A549 (cell line): ENCODE measurements around the gene MRPS34. TPM values are rescaled to one million over a fixed set of nuclear protein-coding genes. Genes with fewer than 3 reads are reported as not detected.
A peak's percentile ranks its signal among the peaks of the same experiment; 100 is the strongest.

ENCODE experiments used
- ATAC-seq, 2 experiments: fragments of 200-7000 bp in 1 of 2; fragments of >200 bp in 1 of 2; cut with Nextera tagmentation in 1 of 2; cut with Tn5 transposase in 1 of 2; 3 replicates each; pipeline versions ENCODE4 v1.8.0 to v1.9.1; 2018 to 2020; ENCODE audit warnings: mild to moderate bottlenecking in 1 of 2, moderate library complexity in 1 of 2
- CTCF ChIA-PET: fragments of 300-600 bp; sonication (Branson Sonifier 250); formaldehyde crosslinking; extraction: SDS; loops from one replicate; lab custom pipeline; 2021; ENCODE audit warnings: antibody characterized with exemption, inconsistent platforms; lab: Yijun Ruan, JAX
- POLR2A ChIA-PET: fragments of 350-600 bp; formaldehyde crosslinking; extraction: SDS; loops from one replicate; lab custom pipeline; 2021; ENCODE audit warnings: antibody characterized with exemption, inconsistent platforms; lab: Yijun Ruan, JAX
- DNase-seq, 2 experiments: peaks; one replicate each; pipeline versions ENCODE4 v3.0.0 to v3.0.0-alpha.2; 2011 to 2016; ENCODE audit warnings: low read depth in 1 of 2, low spot score in 1 of 2
- FAIRE-seq: peaks from 2 replicates; lab custom pipeline; 2011; peaks lifted over from hg19 to GRCh38; lab: Jason Lieb, UNC
- H3K27ac ChIP-seq, 2 experiments: fragments of >200 bp; sonication (Bioruptor Twin); formaldehyde crosslinking; 3 replicates each; pipeline ENCODE4 v1.5.1; 2016 to 2017
- H3K4me1 ChIP-seq: fragments of >200 bp; sonication (Bioruptor Twin); formaldehyde crosslinking; 3 replicates; pipeline ENCODE4 v1.6.1; 2016
- H3K4me2 ChIP-seq: fragments of >200 bp; sonication (Bioruptor Twin); formaldehyde crosslinking; 3 replicates; pipeline ENCODE4 v1.6.1; 2016
- H3K4me3 ChIP-seq: fragments of >200 bp; sonication (Bioruptor Twin); formaldehyde crosslinking; 3 replicates; pipeline ENCODE4 v1.5.1; 2016
- H3K9me3 ChIP-seq: fragments of >200 bp; sonication (Bioruptor Twin); formaldehyde crosslinking; 3 replicates; pipeline ENCODE4 v1.6.1; 2016
- BHLHE40 ChIP-seq: IDR thresholded peaks from 2 replicates; pipeline ENCODE4 v1.6.1; 2012; ENCODE audit warnings: low read depth, low read length, inconsistent platforms
- CBX8 ChIP-seq: fragments of 200-600 bp; sonication (generic); IDR thresholded peaks from 2 replicates; pipeline ENCODE4 v1.6.1; 2016
- CHD2 ChIP-seq: fragments of 150-350 bp; IDR thresholded peaks from 2 replicates; pipeline ENCODE4 v1.6.1; 2014; ENCODE audit warnings: low read length; ENCODE audit not compliant: partially characterized antibody
- CHD4 ChIP-seq: fragments of 200-600 bp; sonication (generic); IDR thresholded peaks from 2 replicates; pipeline ENCODE4 v1.6.1; 2016; ENCODE audit warnings: antibody characterized with exemption, mild to moderate bottlenecking, borderline replicate concordance
- CTCF ChIP-seq: fragments of >200 bp; sonication (Bioruptor Twin); formaldehyde crosslinking; IDR thresholded peaks from 3 replicates; pipeline ENCODE4 v1.5.1; 2016
- ESRRA ChIP-seq: fragments of 150-350 bp; IDR thresholded peaks from 2 replicates; pipeline ENCODE4 v1.6.1; 2014; ENCODE audit warnings: mild to moderate bottlenecking, low read length, borderline replicate concordance
- FOXS1 ChIP-seq: fragments of 250-450 bp; sonication (Bioruptor Pico); IDR thresholded peaks from 2 replicates; pipeline ENCODE4 v1.5.0; 2020; ENCODE audit warnings: mild to moderate bottlenecking, moderate library complexity
- HDAC2 ChIP-seq: fragments of 200-600 bp; sonication (generic); IDR thresholded peaks from 2 replicates; pipeline ENCODE4 v1.6.1; 2016
- HOXB5 ChIP-seq: fragments of 250-450 bp; sonication (Bioruptor Pico); IDR thresholded peaks from 2 replicates; pipeline ENCODE4 v1.5.0; 2020; ENCODE audit warnings: mild to moderate bottlenecking, moderate library complexity
- JUN ChIP-seq, 2 experiments: fragments of >200 bp; sonication (Bioruptor Twin); formaldehyde crosslinking; IDR thresholded peaks; 2 replicates in 1 of 2; 3 replicates in 1 of 2; pipeline ENCODE4 v1.6.1; 2016 to 2017
- JUNB ChIP-seq: fragments of >200 bp; sonication (Bioruptor Twin); formaldehyde crosslinking; IDR thresholded peaks from 2 replicates; pipeline ENCODE4 v1.6.1; 2016
- MAX ChIP-seq: IDR thresholded peaks from 2 replicates; pipeline ENCODE4 v1.6.1; 2012
- MYC ChIP-seq: IDR thresholded peaks from 2 replicates; pipeline ENCODE4 v1.6.1; 2012; ENCODE audit warnings: mild to moderate bottlenecking, inconsistent platforms, low read length, improper control_type of control experiment, borderline replicate concordance
- NPAS2 ChIP-seq: fragments of 250-450 bp; sonication (Bioruptor Pico); IDR thresholded peaks from 2 replicates; pipeline ENCODE4 v1.8.0; 2022; ENCODE audit warnings: mild to moderate bottlenecking, moderate library complexity, borderline replicate concordance
- NR3C1 ChIP-seq: fragments of >200 bp; sonication (Bioruptor Twin); formaldehyde crosslinking; IDR thresholded peaks from 3 replicates; pipeline ENCODE4 v1.6.1; 2017
- PHF8 ChIP-seq: fragments of 200-600 bp; sonication (generic); IDR thresholded peaks from 2 replicates; pipeline ENCODE4 v1.6.1; 2016; ENCODE audit warnings: low read depth, mild to moderate bottlenecking, antibody characterized with exemption, moderate library complexity, borderline replicate concordance
- RARB ChIP-seq: fragments of 250-450 bp; sonication (Bioruptor Pico); IDR thresholded peaks from 2 replicates; pipeline ENCODE4 v1.8.0; 2021; ENCODE audit warnings: mild to moderate bottlenecking, moderate library complexity
- RNF2 ChIP-seq: fragments of 200-600 bp; sonication (generic); IDR thresholded peaks from 2 replicates; pipeline ENCODE4 v1.6.1; 2016; ENCODE audit warnings: low read depth, mild to moderate bottlenecking, antibody characterized with exemption, moderate library complexity, borderline replicate concordance
- SREBF2 ChIP-seq: fragments of 450-650 bp; IDR thresholded peaks from 2 replicates; pipeline ENCODE4 v1.6.1; 2014; ENCODE audit warnings: mild to moderate bottlenecking, moderate library complexity
- ZC3H11A ChIP-seq: fragments of 450-650 bp; IDR thresholded peaks from 2 replicates; pipeline ENCODE4 v1.6.1; 2014; ENCODE audit warnings: antibody characterized with exemption, mild to moderate bottlenecking
- ZFP36 ChIP-seq: fragments of 450-650 bp; IDR thresholded peaks from 2 replicates; pipeline ENCODE4 v1.6.1; 2014; ENCODE audit warnings: borderline replicate concordance; ENCODE audit not compliant: partially characterized antibody
- ZSCAN20 ChIP-seq: fragments of 250-450 bp; sonication (Bioruptor Pico); IDR thresholded peaks from 2 replicates; pipeline ENCODE4 v1.8.0; 2022; ENCODE audit warnings: mild to moderate bottlenecking, moderate library complexity
- WGBS: methylation state at CpG from one replicate; pipeline ENCODE4 v1.1.6; 2017; ENCODE audit errors: missing lambda C conversion rate; 5-methylcytosine and 5-hydroxymethylcytosine counted together
- polyA plus RNA-seq, 4 experiments: library from polyadenylated mRNA; depleted of rRNA in 3 of 4; stranded (reverse); fragments of >200 nt; fragmentation: RNase III in 1 of 4; extraction: RNeasy Plus Mini Kit Qiagen cat#74134 plus additional on column Dnase treatment in 1 of 4; gene quantifications; 2 replicates in 3 of 4; 3 replicates in 1 of 4; pipeline ENCODE4 v1.2.3, GENCODE V29; 2011 to 2017
- TF ChIP-seq, protein P1 (sequence below): fragments of >200 bp; sonication (Bioruptor Twin); formaldehyde crosslinking; IDR thresholded peaks from 3 replicates; pipeline ENCODE4 v1.6.1; 2016
- TF ChIP-seq, protein P2 (sequence below): fragments of 200-600 bp; sonication (generic); IDR thresholded peaks from 2 replicates; pipeline ENCODE4 v1.6.1; 2016; ENCODE audit warnings: antibody characterized with exemption, mild to moderate bottlenecking, moderate library complexity

MRPS34 gene
- polyA plus RNA-seq, 2 of the 4 experiments (the other 2 are of a cell fraction), result 118 to 220 TPM

GRCh38 chr16:1727651-1728624 is 45.0 kb downstream of the MRPS34 start:
- POLR2A ChIA-PET, result no interaction called here
- peaks cover 9% of the 10 kb centered on the region for H3K4me1 ChIP-seq
- ATAC-seq (peak in 1 of 2 experiments; percentile 18; a peak in 1 of 6 replicates), DNase-seq (no peak), FAIRE-seq (no peak)
- no peak overlapping the region for H3K4me2 ChIP-seq
- H3K4me3 ChIP-seq, result no peak overlapping the region
- H3K27ac ChIP-seq, result no peak overlapping the region
- CTCF ChIA-PET, result interaction anchor here (0.7 to 6.8 kb wide), 3 partner anchors 18 to 50 kb away, joined by 4 to 34 read pairs (median 4); partner anchors contain the start of genes JPT2 and MAPK8IP3
- WGBS, result 90% methylated on average over 32 of the region's 37 CpGs
- H3K9me3 ChIP-seq, result no peaks in the 10 kb centered on the region
- TF ChIP-seq ZSCAN20, result no peak
- TF ChIP-seq FOXS1 (CRISPR knock-in tag), result no peak
- no peak for TF ChIP-seq RNF2
- no peak for TF ChIP-seq PHF8
- TF ChIP-seq CHD2, result no peak
- no peak for TF ChIP-seq ESRRA
- no peak for TF ChIP-seq MYC
- TF ChIP-seq CHD4, result no peak
- TF ChIP-seq ZFP36, result no peak

DNA sequence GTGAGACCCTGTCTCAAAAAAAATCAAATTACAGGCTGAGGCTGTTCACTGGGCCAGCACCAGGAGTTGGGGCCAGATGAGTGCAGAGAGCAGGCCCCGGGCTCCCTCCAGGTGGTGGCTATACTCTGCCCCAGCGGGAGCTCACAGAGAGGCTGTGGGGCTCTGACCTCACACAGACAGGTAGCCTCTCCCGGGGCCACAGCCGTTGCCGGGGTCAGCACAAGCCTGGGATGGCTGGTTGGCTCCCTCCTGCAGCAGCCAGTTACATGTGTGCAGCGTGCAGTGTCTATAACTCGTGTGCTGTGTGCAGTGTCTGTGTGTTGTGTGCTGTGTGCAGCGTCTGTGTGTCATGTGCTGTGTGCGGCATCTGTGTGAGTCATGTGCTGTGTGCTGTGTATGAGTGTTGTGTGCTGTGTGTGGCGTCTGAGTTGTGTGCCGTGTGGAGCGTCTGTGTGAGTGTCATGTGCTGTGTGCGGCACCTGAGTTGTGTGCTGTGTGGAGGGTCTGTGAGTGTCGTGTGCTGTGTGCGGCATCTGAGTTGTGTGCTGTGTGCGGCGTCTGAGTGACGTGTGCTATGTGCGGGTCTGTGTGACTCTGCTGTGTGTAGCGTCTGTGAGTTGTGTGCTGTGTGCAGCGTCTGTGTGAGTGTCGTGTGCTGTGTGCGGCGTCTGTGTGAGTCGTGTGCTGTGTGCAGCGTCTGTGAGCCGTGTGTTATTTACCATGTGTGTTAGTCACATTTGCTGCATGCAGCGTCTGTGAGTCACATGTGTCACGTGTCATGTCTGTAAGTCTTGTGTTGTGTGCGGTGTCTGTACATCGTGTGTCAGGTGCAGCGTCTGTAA is 46.1 kb downstream of the MRPS34 start:
- no peaks in the 10 kb centered on the region for H3K9me3 ChIP-seq
- WGBS, result 94% methylated on average over 27 of the region's 32 CpGs
- ChIA-PET POLR2A (interaction anchor here (1.1 kb wide), 1 partner anchor 21 kb away, joined by 3 read pairs; the partner anchor contains the start of gene MAPK8IP3), CTCF (interaction anchor here (0.6 to 6.8 kb wide), 3 partner anchors 14 to 20 kb away, joined by 3 to 34 read pairs (median 4); partner anchors contain the start of gene MAPK8IP3)
- ATAC-seq (no peak), DNase-seq (no peak), FAIRE-seq (no peak)
- H3K27ac ChIP-seq, result no peak overlapping the region
- H3K4me1 ChIP-seq, result peaks cover 20% of the 10 kb centered on the region
- no peak overlapping the region for H3K4me3 ChIP-seq
- TF ChIP-seq HOXB5 (CRISPR knock-in tag) (no peak), JUN (IDR thresholded peaks at IDR 0.05) (no peak), CTCF (no peak), BHLHE40 (no peak), RARB (no peak), NPAS2 (CRISPR knock-in tag) (no peak)
- no peak overlapping the region for H3K4me2 ChIP-seq

DNA sequence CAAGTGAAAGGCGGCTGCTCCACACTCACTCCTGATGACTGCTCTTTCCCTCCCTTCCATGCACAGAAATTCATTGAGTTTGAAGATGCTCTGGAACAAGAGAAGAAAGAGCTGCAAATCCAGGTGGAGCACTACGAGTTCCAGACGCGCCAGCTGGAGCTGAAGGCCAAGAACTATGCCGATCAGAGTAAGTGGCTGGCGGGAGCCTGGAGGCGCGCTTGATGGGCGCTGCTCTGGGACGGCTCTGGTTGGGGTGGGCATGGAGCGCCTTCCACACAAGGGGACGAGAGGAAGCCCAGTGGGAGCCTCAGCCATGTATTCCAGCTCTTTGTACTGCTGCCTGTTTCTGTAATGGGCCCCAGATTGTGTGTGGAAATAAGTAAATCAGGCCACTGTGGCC is 48.4 kb downstream of the MRPS34 start:
- H3K27ac ChIP-seq, result no peak overlapping the region
- DNase-seq, result no peak
- no peak for ATAC-seq
- no peaks in the 10 kb centered on the region for H3K9me3 ChIP-seq
- H3K4me1 ChIP-seq, result peaks cover 33% of the 10 kb centered on the region
- FAIRE-seq, result no peak
- WGBS, result 95% methylated on average over 12 of the region's 12 CpGs
- no peak overlapping the region for H3K4me3 ChIP-seq
- ChIA-PET POLR2A (no interaction called here), CTCF (interaction anchor here (0.7 to 2.2 kb wide), 12 partner anchors 9 to 212 kb away, joined by 3 to 7 read pairs (median 3); partner anchors contain the start of genes EME2 and MRPS34)
- H3K4me2 ChIP-seq, result no peak overlapping the region
- no peak for TF ChIP-seq HDAC2
- TF ChIP-seq, protein P1, sequence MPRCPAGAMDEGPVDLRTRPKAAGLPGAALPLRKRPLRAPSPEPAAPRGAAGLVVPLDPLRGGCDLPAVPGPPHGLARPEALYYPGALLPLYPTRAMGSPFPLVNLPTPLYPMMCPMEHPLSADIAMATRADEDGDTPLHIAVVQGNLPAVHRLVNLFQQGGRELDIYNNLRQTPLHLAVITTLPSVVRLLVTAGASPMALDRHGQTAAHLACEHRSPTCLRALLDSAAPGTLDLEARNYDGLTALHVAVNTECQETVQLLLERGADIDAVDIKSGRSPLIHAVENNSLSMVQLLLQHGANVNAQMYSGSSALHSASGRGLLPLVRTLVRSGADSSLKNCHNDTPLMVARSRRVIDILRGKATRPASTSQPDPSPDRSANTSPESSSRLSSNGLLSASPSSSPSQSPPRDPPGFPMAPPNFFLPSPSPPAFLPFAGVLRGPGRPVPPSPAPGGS, result no peak
- TF ChIP-seq ZC3H11A, result no peak
- no peak for TF ChIP-seq NR3C1
- TF ChIP-seq CBX8, result no peak
- no peak for TF ChIP-seq NPAS2 (CRISPR knock-in tag)
- no peak for TF ChIP-seq SREBF2
- TF ChIP-seq JUNB, result no peak
- TF ChIP-seq MYC, result no peak
- no peak for TF ChIP-seq MAX
- TF ChIP-seq, protein P2, sequence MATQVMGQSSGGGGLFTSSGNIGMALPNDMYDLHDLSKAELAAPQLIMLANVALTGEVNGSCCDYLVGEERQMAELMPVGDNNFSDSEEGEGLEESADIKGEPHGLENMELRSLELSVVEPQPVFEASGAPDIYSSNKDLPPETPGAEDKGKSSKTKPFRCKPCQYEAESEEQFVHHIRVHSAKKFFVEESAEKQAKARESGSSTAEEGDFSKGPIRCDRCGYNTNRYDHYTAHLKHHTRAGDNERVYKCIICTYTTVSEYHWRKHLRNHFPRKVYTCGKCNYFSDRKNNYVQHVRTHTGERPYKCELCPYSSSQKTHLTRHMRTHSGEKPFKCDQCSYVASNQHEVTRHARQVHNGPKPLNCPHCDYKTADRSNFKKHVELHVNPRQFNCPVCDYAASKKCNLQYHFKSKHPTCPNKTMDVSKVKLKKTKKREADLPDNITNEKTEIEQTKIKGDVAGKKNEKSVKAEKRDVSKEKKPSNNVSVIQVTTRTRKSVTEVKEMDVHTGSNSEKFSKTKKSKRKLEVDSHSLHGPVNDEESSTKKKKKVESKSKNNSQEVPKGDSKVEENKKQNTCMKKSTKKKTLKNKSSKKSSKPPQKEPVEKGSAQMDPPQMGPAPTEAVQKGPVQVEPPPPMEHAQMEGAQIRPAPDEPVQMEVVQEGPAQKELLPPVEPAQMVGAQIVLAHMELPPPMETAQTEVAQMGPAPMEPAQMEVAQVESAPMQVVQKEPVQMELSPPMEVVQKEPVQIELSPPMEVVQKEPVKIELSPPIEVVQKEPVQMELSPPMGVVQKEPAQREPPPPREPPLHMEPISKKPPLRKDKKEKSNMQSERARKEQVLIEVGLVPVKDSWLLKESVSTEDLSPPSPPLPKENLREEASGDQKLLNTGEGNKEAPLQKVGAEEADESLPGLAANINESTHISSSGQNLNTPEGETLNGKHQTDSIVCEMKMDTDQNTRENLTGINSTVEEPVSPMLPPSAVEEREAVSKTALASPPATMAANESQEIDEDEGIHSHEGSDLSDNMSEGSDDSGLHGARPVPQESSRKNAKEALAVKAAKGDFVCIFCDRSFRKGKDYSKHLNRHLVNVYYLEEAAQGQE, result no peak
